GM12878 (cell line): ENCODE measurements around the gene ADAM33. TPM values are rescaled to one million over a fixed set of nuclear protein-coding genes. Genes with fewer than 3 reads are reported as not detected.

Source experiments
- CHD2 ChIP-seq: IDR thresholded peaks from 2 replicates; pipeline ENCODE4 v1.6.1; 2011; ENCODE audit warnings: low read depth, low read length, improper control_type of control experiment, borderline replicate concordance
- HDAC2 ChIP-seq: fragments of 200-600 bp; sonication (generic); IDR thresholded peaks from 2 replicates; pipeline ENCODE4 v1.6.1; 2017
- NFIC ChIP-seq: IDR thresholded peaks from 2 replicates; pipeline ENCODE4 v1.6.1; 2012; ENCODE audit warnings: low read depth, mild to moderate bottlenecking, inconsistent platforms, low read length, moderate library complexity
- RB1 ChIP-seq: fragments of 450-650 bp; formaldehyde crosslinking; IDR thresholded peaks from 2 replicates; pipeline ENCODE4 v1.6.1; 2017; ENCODE audit warnings: mild to moderate bottlenecking, borderline replicate concordance
- SIX5 ChIP-seq: IDR thresholded peaks from 2 replicates; pipeline ENCODE4 v1.6.1; 2011; ENCODE audit warnings: mild to moderate bottlenecking, low read depth, low read length, moderate library complexity; ENCODE audit not compliant: severe bottlenecking
- SRF ChIP-seq, 2 experiments: IDR thresholded peaks; 2 replicates each; pipeline ENCODE4 v1.6.1; 2011; ENCODE audit warnings: low read depth in 2 of 2, low read length in 2 of 2, mild to moderate bottlenecking in 1 of 2, moderate library complexity in 1 of 2
- ZNF592 ChIP-seq: fragments of 450-650 bp; IDR thresholded peaks from 2 replicates; pipeline ENCODE4 v1.6.1; 2017; ENCODE audit warnings: mild to moderate bottlenecking, moderate library complexity
- polyA plus RNA-seq, 11 experiments: library from polyadenylated mRNA; depleted of rRNA in 4 of 11; unstranded in 6 of 11; stranded (reverse) in 5 of 11; fragments of >200 nt; fragmentation: Nextera tagmentation in 4 of 11; fragmentation: Illumina TruSeq in 1 of 11; extraction: Ambion mirVana in 4 of 11; extraction: Trizol in 1 of 11; gene quantifications; 1 replicate in 1 of 11; 2 replicates in 10 of 11; pipeline versions ENCODE4 v1.2.1 to v1.2.3, GENCODE V29; 2011 to 2016; ENCODE audit warnings: inconsistent platforms in 2 of 11, missing spikeins in 2 of 11, low read depth in 1 of 11
- total RNA-seq, 4 experiments: library from RNA; depleted of rRNA in 3 of 4; stranded (reverse); fragments of >200 nt in 3 of 4; fragmentation: Illumina TruSeq in 1 of 4; extraction: Trizol in 1 of 4; gene quantifications; 2 replicates each; pipeline versions ENCODE4 v1.2.1 to v1.2.3, GENCODE V29; 2013 to 2021
- TF ChIP-seq, protein P1 (sequence below): fragments of 450-650 bp; IDR thresholded peaks from 2 replicates; pipeline ENCODE4 v1.6.1; 2017; ENCODE audit warnings: mild to moderate bottlenecking, low read depth, inconsistent platforms; ENCODE audit not compliant: poor library complexity, severe bottlenecking

ADAM33 gene
- total and polyA plus RNA-seq, 10 of the 15 experiments (the other 5 are each of a cell fraction or from before 2014, with no cell fraction given), result not detected

DNA sequence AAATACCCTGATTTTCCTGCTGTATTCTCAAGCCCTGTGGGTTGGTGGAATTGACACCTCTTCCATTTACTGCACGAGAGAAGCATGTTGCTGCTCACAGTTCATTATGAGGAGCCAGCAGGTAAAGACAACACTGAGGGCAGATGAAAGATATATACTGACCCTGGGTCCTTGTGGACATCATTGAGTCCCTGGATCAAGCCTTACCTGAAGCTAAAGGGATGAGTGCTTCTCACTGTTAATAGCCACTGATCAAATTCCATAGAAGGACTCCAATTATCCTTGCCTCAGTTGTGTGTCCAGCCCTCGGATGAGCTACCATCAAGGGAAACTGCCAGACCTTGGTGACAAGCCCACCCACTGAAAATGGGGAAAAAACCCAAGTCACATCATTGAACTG is 38.3 kb upstream of the ADAM33 start (continued):
- TF ChIP-seq, protein P1, sequence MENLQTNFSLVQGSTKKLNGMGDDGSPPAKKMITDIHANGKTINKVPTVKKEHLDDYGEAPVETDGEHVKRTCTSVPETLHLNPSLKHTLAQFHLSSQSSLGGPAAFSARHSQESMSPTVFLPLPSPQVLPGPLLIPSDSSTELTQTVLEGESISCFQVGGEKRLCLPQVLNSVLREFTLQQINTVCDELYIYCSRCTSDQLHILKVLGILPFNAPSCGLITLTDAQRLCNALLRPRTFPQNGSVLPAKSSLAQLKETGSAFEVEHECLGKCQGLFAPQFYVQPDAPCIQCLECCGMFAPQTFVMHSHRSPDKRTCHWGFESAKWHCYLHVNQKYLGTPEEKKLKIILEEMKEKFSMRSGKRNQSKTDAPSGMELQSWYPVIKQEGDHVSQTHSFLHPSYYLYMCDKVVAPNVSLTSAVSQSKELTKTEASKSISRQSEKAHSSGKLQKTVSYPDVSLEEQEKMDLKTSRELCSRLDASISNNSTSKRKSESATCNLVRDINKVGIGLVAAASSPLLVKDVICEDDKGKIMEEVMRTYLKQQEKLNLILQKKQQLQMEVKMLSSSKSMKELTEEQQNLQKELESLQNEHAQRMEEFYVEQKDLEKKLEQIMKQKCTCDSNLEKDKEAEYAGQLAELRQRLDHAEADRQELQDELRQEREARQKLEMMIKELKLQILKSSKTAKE, result no peak
- no peak for TF ChIP-seq NFIC
- TF ChIP-seq RB1, result no peak
- no peak for TF ChIP-seq SRF (IDR thresholded peaks at IDR 0.05; ENCODE audit: low read depth in 2 of 2, low read length in 2 of 2)
- no peak for TF ChIP-seq HDAC2
- no peak for TF ChIP-seq ZNF592
- no peak for TF ChIP-seq CHD2
- TF ChIP-seq SIX5, result no peak
